Liver (tissue), 3 donors: Measurements from ENCODE around the gene ALDH5A1.

Experiments
- EGR1 ChIP-seq, 2 donors: IDR thresholded peaks; 2 replicates each; pipeline ENCODE4 v1.6.1; 2016 to 2018; ENCODE audit warnings: antibody characterized with exemption in 2 of 2, low read depth in 2 of 2
- RAD21 ChIP-seq, 2 donors: IDR thresholded peaks; 2 replicates each; pipeline ENCODE4 v1.6.1; 2016; ENCODE audit warnings: antibody characterized with exemption in 2 of 2, mild to moderate bottlenecking in 2 of 2
- SP1 ChIP-seq: IDR thresholded peaks from 2 replicates; pipeline ENCODE4 v1.6.1; 2018; ENCODE audit warnings: antibody characterized with exemption, mild to moderate bottlenecking
- TAF1 ChIP-seq: conservative IDR thresholded peaks from 2 replicates; pipeline ENCODE4 v1.6.1; 2016; ENCODE audit warnings: antibody characterized with exemption, mild to moderate bottlenecking
- TF ChIP-seq, protein P1 (sequence below): fragments of 150-350 bp; IDR thresholded peaks from 2 replicates; pipeline ENCODE4 v1.5.1; 2017; ENCODE audit warnings: improper control_type of control experiment, low read depth, low read length; ENCODE audit not compliant: missing input control
- donor health status: healthy.
- donor health status: healthy.

DNA sequence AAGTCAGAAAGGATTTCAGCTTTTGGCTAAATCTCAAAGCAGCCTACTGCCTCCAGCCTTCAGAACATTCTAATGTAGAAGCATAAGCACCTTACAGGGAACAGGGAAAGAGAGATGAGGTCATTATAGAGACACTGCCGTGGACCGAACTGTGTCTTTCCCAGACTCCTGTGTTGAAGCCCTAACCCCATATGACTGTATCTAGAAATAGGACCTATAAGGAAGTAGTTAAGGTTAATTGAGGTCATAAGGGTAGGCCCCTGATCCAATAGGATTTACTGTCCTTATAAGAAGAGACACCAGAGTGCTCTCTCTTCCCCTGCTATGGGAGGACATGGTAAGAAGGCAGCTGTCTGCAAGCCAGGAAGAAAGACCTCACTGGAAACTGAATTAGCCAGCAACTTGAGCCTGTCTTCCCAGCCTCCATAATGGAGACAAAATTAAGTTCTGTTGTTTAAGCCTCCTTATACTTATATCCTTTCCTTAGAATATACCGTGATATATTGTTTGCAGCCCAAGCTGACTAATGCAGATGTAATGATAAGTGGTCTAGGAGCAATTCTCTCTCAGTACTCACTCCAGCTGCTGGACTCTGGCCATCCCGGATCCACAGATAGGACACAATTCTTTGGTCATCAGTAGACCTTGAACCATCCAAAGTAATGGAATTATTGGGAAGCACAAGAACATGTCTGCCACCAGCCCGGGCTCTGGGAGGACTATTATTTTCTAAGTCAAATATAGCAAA lies 71.4 kb downstream of the ALDH5A1 start:
- TF ChIP-seq, protein P1, sequence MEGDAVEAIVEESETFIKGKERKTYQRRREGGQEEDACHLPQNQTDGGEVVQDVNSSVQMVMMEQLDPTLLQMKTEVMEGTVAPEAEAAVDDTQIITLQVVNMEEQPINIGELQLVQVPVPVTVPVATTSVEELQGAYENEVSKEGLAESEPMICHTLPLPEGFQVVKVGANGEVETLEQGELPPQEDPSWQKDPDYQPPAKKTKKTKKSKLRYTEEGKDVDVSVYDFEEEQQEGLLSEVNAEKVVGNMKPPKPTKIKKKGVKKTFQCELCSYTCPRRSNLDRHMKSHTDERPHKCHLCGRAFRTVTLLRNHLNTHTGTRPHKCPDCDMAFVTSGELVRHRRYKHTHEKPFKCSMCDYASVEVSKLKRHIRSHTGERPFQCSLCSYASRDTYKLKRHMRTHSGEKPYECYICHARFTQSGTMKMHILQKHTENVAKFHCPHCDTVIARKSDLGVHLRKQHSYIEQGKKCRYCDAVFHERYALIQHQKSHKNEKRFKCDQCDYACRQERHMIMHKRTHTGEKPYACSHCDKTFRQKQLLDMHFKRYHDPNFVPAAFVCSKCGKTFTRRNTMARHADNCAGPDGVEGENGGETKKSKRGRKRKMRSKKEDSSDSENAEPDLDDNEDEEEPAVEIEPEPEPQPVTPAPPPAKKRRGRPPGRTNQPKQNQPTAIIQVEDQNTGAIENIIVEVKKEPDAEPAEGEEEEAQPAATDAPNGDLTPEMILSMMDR = no peak
- TF ChIP-seq EGR1 (IDR thresholded peaks at IDR 0.05; ENCODE audit: low read depth in 2 of 2) (no peak), SP1 (no peak), RAD21 (IDR thresholded peaks at IDR 0.05) (no peak), TAF1 (no peak)
